ENCODE data around the gene RASGEF1B.

Gene RASGEF1B

GRCh38 chr4:81405900-81406401, 65.8 kb downstream of the RASGEF1B start:
- peaks cover 23% of the 10 kb centered on the region for H3K27me3 ChIP-seq (ENCODE audit: control insufficient read depth, insufficient read depth, low read length)
- H3K9me3 ChIP-seq (replicated peaks; ENCODE audit: low read length) = no peaks in the 10 kb centered on the region
- H3K4me2 ChIP-seq (ENCODE audit: low read length) = peak overlapping the region; percentile 63
- H3K4me3 ChIP-seq (ENCODE audit: low read length) = no peak overlapping the region
- no peak overlapping the region for H3K9ac ChIP-seq (ENCODE audit: low read depth, low read length)
- no peaks in the 10 kb centered on the region for H3K4me1 ChIP-seq (ENCODE audit: control insufficient read depth, insufficient read depth, low read length)
- no peaks in the 10 kb centered on the region for H3K36me3 ChIP-seq (ENCODE audit: insufficient read depth, low read length)

GRCh38 chr4:81404741-81405140, 67.0 kb downstream of the RASGEF1B start:
- peaks cover 33% of the 10 kb centered on the region for H3K27me3 ChIP-seq (ENCODE audit: control insufficient read depth, insufficient read depth, low read length)
- H3K4me3 ChIP-seq (ENCODE audit: low read length) = no peak overlapping the region
- H3K4me1 ChIP-seq (ENCODE audit: control insufficient read depth, insufficient read depth, low read length) = no peaks in the 10 kb centered on the region
- no peaks in the 10 kb centered on the region for H3K36me3 ChIP-seq (ENCODE audit: insufficient read depth, low read length)
- H3K9ac ChIP-seq (ENCODE audit: low read depth, low read length) = no peak overlapping the region
- no peak overlapping the region for H3K4me2 ChIP-seq (ENCODE audit: low read length)
- H3K9me3 ChIP-seq (replicated peaks; ENCODE audit: low read length) = no peaks in the 10 kb centered on the region

GRCh38 chr4:81404294-81404693, 67.4 kb downstream of the RASGEF1B start:
- no peaks in the 10 kb centered on the region for H3K9me3 ChIP-seq (replicated peaks; ENCODE audit: low read length)
- H3K27me3 ChIP-seq (ENCODE audit: control insufficient read depth, insufficient read depth, low read length) = peaks cover 37% of the 10 kb centered on the region
- no peak overlapping the region for H3K4me3 ChIP-seq (ENCODE audit: low read length)
- H3K4me1 ChIP-seq (ENCODE audit: control insufficient read depth, insufficient read depth, low read length) = no peaks in the 10 kb centered on the region
- no peaks in the 10 kb centered on the region for H3K36me3 ChIP-seq (ENCODE audit: insufficient read depth, low read length)
- no peak overlapping the region for H3K4me2 ChIP-seq (ENCODE audit: low read length)
- no peak overlapping the region for H3K9ac ChIP-seq (ENCODE audit: low read depth, low read length)

GRCh38 chr4:81399306-81400086, 72.2 kb downstream of the RASGEF1B start:
- no peaks in the 10 kb centered on the region for H3K9me3 ChIP-seq (replicated peaks; ENCODE audit: low read length)
- H3K9ac ChIP-seq (ENCODE audit: low read depth, low read length) = no peak overlapping the region
- no peak overlapping the region for H3K4me2 ChIP-seq (ENCODE audit: low read length)
- peaks cover 44% of the 10 kb centered on the region for H3K27me3 ChIP-seq (ENCODE audit: control insufficient read depth, insufficient read depth, low read length)
- no peaks in the 10 kb centered on the region for H3K4me1 ChIP-seq (ENCODE audit: control insufficient read depth, insufficient read depth, low read length)
- no peak overlapping the region for H3K4me3 ChIP-seq (ENCODE audit: low read length)
- H3K36me3 ChIP-seq (ENCODE audit: insufficient read depth, low read length) = no peaks in the 10 kb centered on the region

- H3K4me1 ChIP-seq (ENCODE audit: control insufficient read depth, insufficient read depth, low read length) = no peaks in the 10 kb centered on the region
- no peak overlapping the region for H3K9ac ChIP-seq (ENCODE audit: low read depth, low read length)
- no peaks in the 10 kb centered on the region for H3K36me3 ChIP-seq (ENCODE audit: insufficient read depth, low read length)
- H3K9me3 ChIP-seq (replicated peaks; ENCODE audit: low read length) = no peaks in the 10 kb centered on the region
- peaks cover 36% of the 10 kb centered on the region for H3K27me3 ChIP-seq (ENCODE audit: control insufficient read depth, insufficient read depth, low read length)
- H3K4me2 ChIP-seq (ENCODE audit: low read length) = no peak overlapping the region
- no peak overlapping the region for H3K4me3 ChIP-seq (ENCODE audit: low read length)
Measured at GRCh38 chr4:81398379-81398778, 73.3 kb downstream of the RASGEF1B start.

DNA sequence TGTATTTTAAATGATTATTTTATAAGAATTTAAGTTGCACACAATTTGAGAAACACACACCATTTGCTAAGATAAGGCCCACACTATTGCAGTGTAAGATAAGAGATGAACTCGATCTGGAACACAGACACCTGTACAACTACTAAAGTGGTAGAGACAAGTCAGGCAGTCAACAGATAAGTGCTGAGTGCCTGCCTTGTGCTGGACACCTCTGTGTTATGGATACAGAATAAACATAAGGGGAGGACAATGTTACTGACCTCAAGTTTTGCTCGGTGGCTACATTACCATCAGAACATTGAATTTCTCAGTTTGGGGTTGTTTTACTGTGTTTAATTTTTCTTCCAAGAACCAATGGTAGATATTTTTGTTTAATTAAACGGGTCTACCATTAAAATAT, 74.1 kb downstream of the RASGEF1B start:
- peaks cover 32% of the 10 kb centered on the region for H3K27me3 ChIP-seq (ENCODE audit: control insufficient read depth, insufficient read depth, low read length)
- H3K4me3 ChIP-seq (ENCODE audit: low read length) = no peak overlapping the region
- no peaks in the 10 kb centered on the region for H3K4me1 ChIP-seq (ENCODE audit: control insufficient read depth, insufficient read depth, low read length)
- no peaks in the 10 kb centered on the region for H3K9me3 ChIP-seq (replicated peaks; ENCODE audit: low read length)
- H3K4me2 ChIP-seq (ENCODE audit: low read length) = no peak overlapping the region
- H3K36me3 ChIP-seq (ENCODE audit: insufficient read depth, low read length) = no peaks in the 10 kb centered on the region
- no peak overlapping the region for H3K9ac ChIP-seq (ENCODE audit: low read depth, low read length)

DNA sequence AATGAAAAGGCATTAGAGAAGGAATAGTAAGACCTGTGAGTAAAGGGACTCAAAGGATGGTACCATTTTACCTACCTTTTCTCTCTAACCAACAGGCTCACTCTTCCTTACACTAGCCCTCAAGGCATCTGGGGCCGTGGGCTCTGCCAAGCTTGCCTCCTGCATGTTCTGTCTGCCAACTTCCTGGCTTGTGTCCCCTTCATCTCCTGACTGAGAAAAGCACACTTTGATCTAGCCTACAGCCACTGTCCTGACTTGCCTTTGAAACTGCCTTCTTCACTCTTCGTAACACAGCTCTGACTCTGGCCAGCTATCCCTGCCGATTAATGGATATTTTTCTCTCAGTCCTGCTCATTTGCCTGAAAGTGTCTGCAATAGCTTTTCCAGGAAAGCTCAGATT, 76.5 kb downstream of the RASGEF1B start:
- H3K9ac ChIP-seq (ENCODE audit: low read depth, low read length) = no peak overlapping the region
- no peak overlapping the region for H3K4me3 ChIP-seq (ENCODE audit: low read length)
- H3K4me1 ChIP-seq (ENCODE audit: control insufficient read depth, insufficient read depth, low read length) = no peaks in the 10 kb centered on the region
- H3K27me3 ChIP-seq (ENCODE audit: control insufficient read depth, insufficient read depth, low read length) = peaks cover 19% of the 10 kb centered on the region
- H3K9me3 ChIP-seq (replicated peaks; ENCODE audit: low read length) = no peaks in the 10 kb centered on the region
- H3K36me3 ChIP-seq (ENCODE audit: insufficient read depth, low read length) = no peaks in the 10 kb centered on the region
- H3K4me2 ChIP-seq (ENCODE audit: low read length) = no peak overlapping the region

DNA sequence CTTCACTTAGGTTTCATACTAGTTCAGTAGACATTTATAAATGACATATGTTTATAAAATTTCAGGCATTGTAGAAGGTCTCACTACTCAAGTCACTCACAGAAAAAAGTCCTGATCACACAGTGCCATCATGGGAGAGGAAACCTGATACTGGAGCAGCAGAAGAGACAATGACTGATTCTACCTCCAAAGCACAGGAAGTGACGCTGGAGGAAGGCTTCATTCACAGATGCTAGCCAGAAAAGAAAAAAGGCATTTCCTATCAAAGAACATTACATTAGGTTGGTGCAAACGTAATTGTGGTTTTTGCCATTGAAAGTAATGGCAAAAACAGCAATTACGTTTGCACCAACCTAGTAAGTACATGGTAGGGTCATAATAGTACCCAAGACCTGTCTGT, 79.5 kb downstream of the RASGEF1B start:
- Histone ChIP-seq H3K27me3 (ENCODE audit: control insufficient read depth, insufficient read depth, low read length) (no peaks in the 10 kb centered on the region), H3K4me2 (ENCODE audit: low read length) (no peak overlapping the region), H3K36me3 (ENCODE audit: insufficient read depth, low read length) (no peaks in the 10 kb centered on the region)

DNA sequence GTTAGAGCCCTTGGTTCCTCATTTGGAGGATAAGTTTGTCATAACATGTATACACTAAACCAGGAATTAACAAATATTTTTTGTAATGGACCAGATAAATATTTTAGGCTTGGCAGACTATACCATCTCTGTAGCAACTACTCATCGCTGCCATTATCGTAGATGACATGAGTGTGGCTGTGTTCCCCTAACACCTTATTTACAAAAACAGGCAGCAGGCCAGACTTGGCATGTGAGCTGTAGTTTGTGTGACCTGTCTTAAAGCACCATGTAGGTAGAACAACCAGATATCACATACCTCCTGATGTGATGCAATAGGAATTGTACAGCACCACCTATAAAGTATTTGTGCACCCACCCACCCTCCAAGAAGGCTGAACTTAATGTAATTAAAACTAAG, 82.0 kb downstream of the RASGEF1B start:
- Histone ChIP-seq H3K36me3 (ENCODE audit: insufficient read depth, low read length) (no peaks in the 10 kb centered on the region), H3K4me1 (ENCODE audit: control insufficient read depth, insufficient read depth, low read length) (no peaks in the 10 kb centered on the region), H3K4me2 (ENCODE audit: low read length) (no peak overlapping the region), H3K9me3 (replicated peaks; ENCODE audit: low read length) (no peaks in the 10 kb centered on the region), H3K9ac (ENCODE audit: low read depth, low read length) (no peak overlapping the region), H3K4me3 (ENCODE audit: low read length) (no peak overlapping the region), H3K27me3 (ENCODE audit: control insufficient read depth, insufficient read depth, low read length) (no peaks in the 10 kb centered on the region)

More for the DNA sequence above, 79.5 kb downstream of the RASGEF1B start:
- H3K9me3 ChIP-seq (replicated peaks; ENCODE audit: low read length) = no peaks in the 10 kb centered on the region
- no peaks in the 10 kb centered on the region for H3K4me1 ChIP-seq (ENCODE audit: control insufficient read depth, insufficient read depth, low read length)
- H3K9ac ChIP-seq (ENCODE audit: low read depth, low read length) = no peak overlapping the region
- H3K4me3 ChIP-seq (ENCODE audit: low read length) = no peak overlapping the region

DNA sequence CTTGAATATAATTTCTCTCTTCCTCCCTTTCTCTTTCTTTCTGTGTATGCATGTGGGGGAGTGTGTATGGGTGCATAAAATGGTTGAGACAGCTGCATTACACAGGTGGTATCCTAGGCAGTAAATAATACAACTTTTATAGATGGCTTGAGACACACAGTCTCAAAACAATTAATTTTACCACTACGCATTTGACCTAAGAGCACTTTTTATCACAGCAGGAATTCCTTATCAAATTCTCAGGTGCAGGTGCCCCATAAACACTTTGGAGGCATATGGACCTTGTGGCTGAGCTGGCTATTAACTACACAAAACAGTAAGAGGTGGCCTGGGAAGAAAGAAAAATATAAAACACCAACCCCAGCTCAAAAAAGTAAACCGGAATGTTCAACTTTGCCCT, 91.3 kb downstream of the RASGEF1B start:
- Histone ChIP-seq H3K9ac (ENCODE audit: low read depth, low read length) (no peak overlapping the region), H3K4me1 (ENCODE audit: control insufficient read depth, insufficient read depth, low read length) (no peaks in the 10 kb centered on the region), H3K9me3 (replicated peaks; ENCODE audit: low read length) (no peaks in the 10 kb centered on the region), H3K4me3 (ENCODE audit: low read length) (no peak overlapping the region), H3K4me2 (ENCODE audit: low read length) (no peak overlapping the region), H3K36me3 (ENCODE audit: insufficient read depth, low read length) (no peaks in the 10 kb centered on the region), H3K27me3 (ENCODE audit: control insufficient read depth, insufficient read depth, low read length) (no peaks in the 10 kb centered on the region)

- Histone ChIP-seq H3K4me1 (ENCODE audit: control insufficient read depth, insufficient read depth, low read length) (no peaks in the 10 kb centered on the region), H3K4me2 (ENCODE audit: low read length) (no peak overlapping the region), H3K4me3 (ENCODE audit: low read length) (no peak overlapping the region), H3K36me3 (ENCODE audit: insufficient read depth, low read length) (no peaks in the 10 kb centered on the region), H3K27me3 (ENCODE audit: control insufficient read depth, insufficient read depth, low read length) (no peaks in the 10 kb centered on the region), H3K9ac (ENCODE audit: low read depth, low read length) (no peak overlapping the region), H3K9me3 (replicated peaks; ENCODE audit: low read length) (no peaks in the 10 kb centered on the region)
Measured at GRCh38 chr4:81378386-81378785, 93.3 kb downstream of the RASGEF1B start.

GRCh38 chr4:81377191-81377590, 94.5 kb downstream of the RASGEF1B start:
- no peak overlapping the region for H3K4me2 ChIP-seq (ENCODE audit: low read length)
- H3K9ac ChIP-seq (ENCODE audit: low read depth, low read length) = no peak overlapping the region
- no peaks in the 10 kb centered on the region for H3K4me1 ChIP-seq (ENCODE audit: control insufficient read depth, insufficient read depth, low read length)
- H3K4me3 ChIP-seq (ENCODE audit: low read length) = no peak overlapping the region
- H3K27me3 ChIP-seq (ENCODE audit: control insufficient read depth, insufficient read depth, low read length) = no peaks in the 10 kb centered on the region
- H3K36me3 ChIP-seq (ENCODE audit: insufficient read depth, low read length) = no peaks in the 10 kb centered on the region
- H3K9me3 ChIP-seq (replicated peaks; ENCODE audit: low read length) = no peaks in the 10 kb centered on the region

Data from skeletal muscle satellite cell (primary cell).